WTC11 (cell line): Measurements from ENCODE around the gene NUDT3. TPM values are rescaled to one million over a fixed set of nuclear protein-coding genes. Genes with fewer than 3 reads are reported as not detected.
"Not testable (repeated sequence)": the region's sequence is repeated elsewhere in the genome, so short reads cannot be mapped to it uniquely, and the experiment has no call there.

Source experiments
- ATAC-seq: fragments of 200-7000 bp; cut with Tn5 transposase; 2 replicates; pipeline ENCODE4 v1.10.0; 2021; ENCODE audit warnings: mild to moderate bottlenecking, moderate library complexity
- CTCF ChIA-PET: fragments of 300-600 bp; sonication (Branson Sonifier 250); formaldehyde crosslinking; loops from one replicate; lab custom pipeline; 2021; ENCODE audit warnings: antibody characterized with exemption; lab: Charles Lee
- POLR2A ChIA-PET: fragments of 350-600 bp; sonication (Branson Sonifier 250); formaldehyde crosslinking; loops from one replicate; lab custom pipeline; 2021; ENCODE audit warnings: antibody characterized with exemption; lab: Charles Lee
- DNase-seq: peaks from one replicate; pipeline ENCODE4 v3.0.0; 2021; ENCODE audit warnings: low spot score
- H3K27ac Mint-ChIP-seq: 2 replicates; pipeline ENCODE4 v1.8.0; 2021; ENCODE audit warnings: mixed read lengths
- H3K27me3 Mint-ChIP-seq: 2 replicates; pipeline ENCODE4 v1.8.0; 2021; ENCODE audit warnings: low read depth, mild to moderate bottlenecking, moderate library complexity, mixed read lengths
- H3K36me3 Mint-ChIP-seq: 2 replicates; pipeline ENCODE4 v1.8.0; 2021; ENCODE audit warnings: mixed read lengths
- H3K4me1 Mint-ChIP-seq: 2 replicates; pipeline ENCODE4 v1.8.0; 2022; ENCODE audit warnings: mixed read lengths
- H3K4me3 Mint-ChIP-seq: 2 replicates; pipeline ENCODE4 v1.8.0; 2021; ENCODE audit warnings: mild to moderate bottlenecking, moderate library complexity, mixed read lengths
- H3K9me3 Mint-ChIP-seq: 2 replicates; pipeline ENCODE4 v1.8.0; 2021; ENCODE audit warnings: mixed read lengths
- E2F5 ChIP-seq: sonication (generic); formaldehyde crosslinking; IDR thresholded peaks from 2 replicates; pipeline ENCODE4 v1.8.1; 2022; ENCODE audit warnings: mild to moderate bottlenecking, moderate library complexity, missing genetic modification reagents
- FOXJ3 ChIP-seq: sonication (generic); formaldehyde crosslinking; IDR thresholded peaks from 2 replicates; pipeline ENCODE4 v1.9.0; 2021; ENCODE audit warnings: missing genetic modification reagents, mild to moderate bottlenecking, borderline replicate concordance
- FOXK1 ChIP-seq: sonication (generic); formaldehyde crosslinking; IDR thresholded peaks from 2 replicates; pipeline ENCODE4 v1.8.0; 2022; ENCODE audit warnings: mild to moderate bottlenecking, moderate library complexity, missing genetic modification reagents
- JUN ChIP-seq: sonication (generic); formaldehyde crosslinking; IDR thresholded peaks from 2 replicates; pipeline ENCODE4 v1.8.0; 2023; ENCODE audit warnings: mild to moderate bottlenecking, missing genetic modification reagents
- KAT7 ChIP-seq: sonication (generic); formaldehyde crosslinking; IDR thresholded peaks from 2 replicates; pipeline ENCODE4 v1.8.1; 2023; ENCODE audit warnings: missing genetic modification reagents, mild to moderate bottlenecking, borderline replicate concordance
- NR2C2 ChIP-seq: sonication (generic); formaldehyde crosslinking; IDR thresholded peaks from 2 replicates; pipeline ENCODE4 v1.8.0; 2022; ENCODE audit warnings: mild to moderate bottlenecking, missing genetic modification reagents
- PRRX2 ChIP-seq: fragments of 250-450 bp; sonication (Bioruptor Pico); IDR thresholded peaks from 2 replicates; pipeline ENCODE4 v1.8.0; 2021; ENCODE audit warnings: mild to moderate bottlenecking
- RELA ChIP-seq: sonication (generic); formaldehyde crosslinking; IDR thresholded peaks from 2 replicates; pipeline ENCODE4 v1.8.1; 2022; ENCODE audit warnings: missing genetic modification reagents, mild to moderate bottlenecking, borderline replicate concordance
- ZNF138 ChIP-seq: sonication (generic); formaldehyde crosslinking; conservative IDR thresholded peaks from 2 replicates; pipeline ENCODE4 v1.8.1; 2022; ENCODE audit warnings: mild to moderate bottlenecking, moderate library complexity, missing genetic modification reagents
- ZNF317 ChIP-seq: sonication (generic); formaldehyde crosslinking; IDR thresholded peaks from 2 replicates; pipeline ENCODE4 v1.8.1; 2023; ENCODE audit warnings: low read depth, mild to moderate bottlenecking, moderate library complexity, missing genetic modification reagents, borderline replicate concordance
- total RNA-seq: library from RNA; stranded (reverse); gene quantifications from 3 replicates; pipeline ENCODE4 v1.2.3, GENCODE V29; 2021
- TF ChIP-seq, protein P1 (sequence below): sonication (generic); formaldehyde crosslinking; IDR thresholded peaks from 2 replicates; pipeline ENCODE4 v1.8.1; 2023; ENCODE audit warnings: mild to moderate bottlenecking, missing genetic modification reagents, borderline replicate concordance
- TF ChIP-seq, protein P2 (sequence below): sonication (generic); formaldehyde crosslinking; IDR thresholded peaks from 2 replicates; pipeline ENCODE4 v1.8.1; 2023; ENCODE audit warnings: mild to moderate bottlenecking, missing genetic modification reagents

Gene NUDT3
- total RNA-seq, 1 experiment from 2014 or later: 30.0 TPM

DNA sequence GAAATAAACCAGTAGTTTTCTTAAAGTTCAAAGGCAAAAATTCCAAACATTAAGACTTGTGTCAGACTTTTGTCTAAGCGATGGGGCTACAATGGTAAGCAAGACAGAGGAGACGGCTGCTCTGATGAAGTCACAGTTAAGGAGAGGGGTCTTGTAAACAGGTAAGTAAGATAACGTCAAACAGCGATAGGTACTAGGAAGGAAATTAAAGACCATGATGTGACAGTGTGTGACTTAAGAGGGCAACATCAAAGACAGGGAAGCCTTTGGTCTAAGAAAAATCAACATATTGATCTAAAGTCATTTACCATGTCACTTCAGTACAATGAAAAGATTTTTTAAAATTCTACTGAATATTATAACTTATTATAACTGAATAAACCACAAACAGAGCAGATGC is 23.1 kb downstream of the NUDT3 start (continued):
- TF ChIP-seq KAT7 (CRISPR knock-in tag) (no peak), NR2C2 (no peak), PRRX2 (CRISPR knock-in tag) (no peak), FOXJ3 (CRISPR knock-in tag) (no peak), JUN (CRISPR knock-in tag) (no peak), FOXK1 (CRISPR knock-in tag) (no peak), E2F5 (CRISPR knock-in tag) (no peak), ZNF138 (CRISPR knock-in tag) (no peak)
- TF ChIP-seq, protein P1, sequence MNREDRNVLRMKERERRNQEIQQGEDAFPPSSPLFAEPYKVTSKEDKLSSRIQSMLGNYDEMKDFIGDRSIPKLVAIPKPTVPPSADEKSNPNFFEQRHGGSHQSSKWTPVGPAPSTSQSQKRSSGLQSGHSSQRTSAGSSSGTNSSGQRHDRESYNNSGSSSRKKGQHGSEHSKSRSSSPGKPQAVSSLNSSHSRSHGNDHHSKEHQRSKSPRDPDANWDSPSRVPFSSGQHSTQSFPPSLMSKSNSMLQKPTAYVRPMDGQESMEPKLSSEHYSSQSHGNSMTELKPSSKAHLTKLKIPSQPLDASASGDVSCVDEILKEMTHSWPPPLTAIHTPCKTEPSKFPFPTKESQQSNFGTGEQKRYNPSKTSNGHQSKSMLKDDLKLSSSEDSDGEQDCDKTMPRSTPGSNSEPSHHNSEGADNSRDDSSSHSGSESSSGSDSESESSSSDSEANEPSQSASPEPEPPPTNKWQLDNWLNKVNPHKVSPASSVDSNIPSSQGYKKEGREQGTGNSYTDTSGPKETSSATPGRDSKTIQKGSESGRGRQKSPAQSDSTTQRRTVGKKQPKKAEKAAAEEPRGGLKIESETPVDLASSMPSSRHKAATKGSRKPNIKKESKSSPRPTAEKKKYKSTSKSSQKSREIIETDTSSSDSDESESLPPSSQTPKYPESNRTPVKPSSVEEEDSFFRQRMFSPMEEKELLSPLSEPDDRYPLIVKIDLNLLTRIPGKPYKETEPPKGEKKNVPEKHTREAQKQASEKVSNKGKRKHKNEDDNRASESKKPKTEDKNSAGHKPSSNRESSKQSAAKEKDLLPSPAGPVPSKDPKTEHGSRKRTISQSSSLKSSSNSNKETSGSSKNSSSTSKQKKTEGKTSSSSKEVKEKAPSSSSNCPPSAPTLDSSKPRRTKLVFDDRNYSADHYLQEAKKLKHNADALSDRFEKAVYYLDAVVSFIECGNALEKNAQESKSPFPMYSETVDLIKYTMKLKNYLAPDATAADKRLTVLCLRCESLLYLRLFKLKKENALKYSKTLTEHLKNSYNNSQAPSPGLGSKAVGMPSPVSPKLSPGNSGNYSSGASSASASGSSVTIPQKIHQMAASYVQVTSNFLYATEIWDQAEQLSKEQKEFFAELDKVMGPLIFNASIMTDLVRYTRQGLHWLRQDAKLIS (CRISPR knock-in tag): no peak
- TF ChIP-seq, protein P2, sequence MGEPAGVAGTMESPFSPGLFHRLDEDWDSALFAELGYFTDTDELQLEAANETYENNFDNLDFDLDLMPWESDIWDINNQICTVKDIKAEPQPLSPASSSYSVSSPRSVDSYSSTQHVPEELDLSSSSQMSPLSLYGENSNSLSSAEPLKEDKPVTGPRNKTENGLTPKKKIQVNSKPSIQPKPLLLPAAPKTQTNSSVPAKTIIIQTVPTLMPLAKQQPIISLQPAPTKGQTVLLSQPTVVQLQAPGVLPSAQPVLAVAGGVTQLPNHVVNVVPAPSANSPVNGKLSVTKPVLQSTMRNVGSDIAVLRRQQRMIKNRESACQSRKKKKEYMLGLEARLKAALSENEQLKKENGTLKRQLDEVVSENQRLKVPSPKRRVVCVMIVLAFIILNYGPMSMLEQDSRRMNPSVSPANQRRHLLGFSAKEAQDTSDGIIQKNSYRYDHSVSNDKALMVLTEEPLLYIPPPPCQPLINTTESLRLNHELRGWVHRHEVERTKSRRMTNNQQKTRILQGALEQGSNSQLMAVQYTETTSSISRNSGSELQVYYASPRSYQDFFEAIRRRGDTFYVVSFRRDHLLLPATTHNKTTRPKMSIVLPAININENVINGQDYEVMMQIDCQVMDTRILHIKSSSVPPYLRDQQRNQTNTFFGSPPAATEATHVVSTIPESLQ (CRISPR knock-in tag): no peak
- TF ChIP-seq, all 79 proteins: peak for 0

DNA sequence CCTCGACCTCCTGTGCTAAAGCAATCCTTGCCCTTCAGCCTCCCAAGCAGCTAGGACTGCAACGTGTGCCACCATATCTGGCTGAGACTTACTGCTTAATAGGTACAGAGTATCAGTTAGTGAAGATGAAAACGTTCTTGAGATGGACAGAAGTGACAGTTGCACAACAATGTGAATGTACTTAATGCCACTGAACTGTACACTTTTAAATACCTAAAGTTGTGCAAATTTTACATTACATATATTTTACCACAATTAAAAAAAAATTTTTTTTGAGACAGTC is 25.9 kb downstream of the NUDT3 start:
- no peak overlapping the region for H3K27ac Mint-ChIP-seq

DNA sequence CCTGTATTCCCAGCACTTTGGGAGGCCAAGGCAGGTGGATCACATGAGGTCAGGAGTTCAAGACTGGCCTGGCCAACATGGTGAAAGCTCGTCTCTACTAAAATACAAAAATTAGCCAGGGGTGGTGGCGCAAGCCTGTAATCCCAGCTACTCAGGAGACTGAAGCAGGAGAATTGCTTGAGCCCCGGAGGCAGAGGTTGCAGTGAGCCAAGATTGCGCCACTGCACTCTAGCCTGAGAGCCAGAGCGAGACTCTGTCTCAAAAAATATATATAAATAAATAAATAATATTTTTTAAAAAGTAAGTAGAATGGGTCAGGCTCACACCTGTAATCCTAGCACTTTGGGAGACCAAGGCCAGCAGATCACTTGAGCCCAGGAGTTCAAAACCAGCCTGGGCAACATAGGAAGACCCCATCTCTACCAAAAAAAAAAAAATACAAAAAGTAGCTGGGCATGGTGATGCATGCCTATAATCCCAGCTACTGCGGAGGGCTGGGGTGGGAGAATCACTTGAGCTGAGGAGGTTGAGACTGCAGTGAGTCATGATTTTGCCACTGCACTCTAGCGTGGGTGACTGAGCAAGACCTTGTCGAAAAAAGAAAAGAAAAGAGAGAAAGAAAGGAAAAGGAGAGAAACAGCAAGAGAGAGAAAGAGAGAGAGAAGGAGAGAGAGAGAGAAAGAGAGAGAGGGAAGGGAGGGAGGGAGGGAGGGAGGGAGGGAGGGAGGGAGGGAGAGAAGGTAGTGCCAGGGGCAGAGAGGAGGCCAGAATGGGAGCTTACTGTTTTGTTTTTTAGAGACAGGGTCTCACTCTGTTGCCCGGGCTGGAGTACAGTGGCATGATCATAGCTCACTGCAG is 26.5 kb downstream of the NUDT3 start:
- POLR2A ChIA-PET: interaction anchor here (0.6 kb wide), 1 partner anchor 20 kb away, joined by 4 read pairs; no protein-coding TSS in a partner anchor

More for the DNA sequence above, 25.9 kb downstream of the NUDT3 start:
- POLR2A ChIA-PET: interaction anchor here (0.6 kb wide), 1 partner anchor 19 kb away, joined by 4 read pairs; no protein-coding TSS in a partner anchor
- H3K36me3 Mint-ChIP-seq: peaks cover 11% of the 10 kb centered on the region; the same call in 1 of the 2 replicates
- H3K27me3 Mint-ChIP-seq: no peaks in the 10 kb centered on the region
- CTCF ChIA-PET: no interaction called here
- peaks cover 16% of the 10 kb centered on the region for H3K4me1 Mint-ChIP-seq
- no peaks in the 10 kb centered on the region for H3K9me3 Mint-ChIP-seq
- DNase-seq (no peak), ATAC-seq (no peak)
- H3K4me3 Mint-ChIP-seq: no peak overlapping the region
- TF ChIP-seq RELA (CRISPR knock-in tag) (no peak), ZNF317 (CRISPR knock-in tag) (no peak)

DNA sequence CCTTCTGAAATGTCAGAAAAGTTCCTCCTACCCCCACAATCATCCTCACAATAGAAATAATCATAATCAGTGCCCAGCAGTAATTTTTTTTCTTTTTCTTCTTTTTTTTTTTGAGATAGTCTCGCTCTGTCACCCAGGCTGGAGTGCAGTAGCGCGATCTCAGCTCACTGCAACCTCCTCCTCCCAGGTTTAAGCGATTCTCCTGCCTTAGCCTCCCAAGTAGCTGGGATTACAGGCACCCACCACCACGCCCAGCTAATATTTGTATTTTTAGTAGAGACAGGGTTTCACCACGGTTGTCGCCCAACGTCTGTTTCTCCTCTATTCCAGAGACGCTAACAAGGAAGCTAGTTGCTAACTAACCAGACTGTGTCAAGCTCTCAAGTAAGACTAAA is 28.8 kb downstream of the NUDT3 start:
- peaks cover 28% of the 10 kb centered on the region for H3K4me1 Mint-ChIP-seq
- H3K36me3 Mint-ChIP-seq, DNase-seq, CTCF ChIA-PET, H3K27ac Mint-ChIP-seq, H3K27me3 Mint-ChIP-seq, H3K9me3 Mint-ChIP-seq, POLR2A ChIA-PET, ATAC-seq, H3K4me3 Mint-ChIP-seq: not testable (repeated sequence)

More for the DNA sequence above, 26.5 kb downstream of the NUDT3 start:
- not testable (repeated sequence) for ATAC-seq, H3K27me3 Mint-ChIP-seq, H3K9me3 Mint-ChIP-seq, DNase-seq, H3K4me3 Mint-ChIP-seq
- peaks cover 11% of the 10 kb centered on the region; the same call in 1 of the 2 replicates for H3K36me3 Mint-ChIP-seq
- H3K27ac Mint-ChIP-seq: peak overlapping the region; percentile 47; the same call in 1 of the 2 replicates
- CTCF ChIA-PET: interaction anchor here (0.6 kb wide), 1 partner anchor 55 kb away, joined by 3 read pairs; no protein-coding TSS in a partner anchor
- H3K4me1 Mint-ChIP-seq: peaks cover 16% of the 10 kb centered on the region
